H9 (cell line): ENCODE data around the gene THAP3. TPM values are rescaled to one million over a fixed set of nuclear protein-coding genes. Genes with fewer than 3 reads are reported as not detected.

Source experiments
- DNase-seq: peaks from one replicate; pipeline ENCODE4 v3.0.0-alpha.2; 2017
- H2AFZ ChIP-seq: one replicate; pipeline ENCODE4 v1.6.1; 2013; ENCODE audit warnings: mild to moderate bottlenecking, low read length, control low read depth, moderate library complexity
- H2AK5ac ChIP-seq: 2 replicates; pipeline ENCODE4 v1.6.1; 2013; ENCODE audit warnings: low read length, control low read depth, mixed read lengths; ENCODE audit not compliant: insufficient read length
- H2BK120ac ChIP-seq: one replicate; pipeline ENCODE4 v1.6.1; 2013; ENCODE audit warnings: low read depth, mild to moderate bottlenecking, low read length, control low read depth, inconsistent platforms; ENCODE audit not compliant: poor library complexity, severe bottlenecking
- H2BK12ac ChIP-seq: 2 replicates; pipeline ENCODE4 v1.6.1; 2013; ENCODE audit warnings: low read length, control low read depth, mixed read lengths, low read depth; ENCODE audit not compliant: insufficient read length
- H2BK15ac ChIP-seq: 2 replicates; pipeline ENCODE4 v1.6.1; 2013; ENCODE audit warnings: low read depth, low read length, control low read depth
- H2BK20ac ChIP-seq: one replicate; pipeline ENCODE4 v1.6.1; 2013; ENCODE audit warnings: low read depth, mild to moderate bottlenecking, low read length, control low read depth, inconsistent platforms; ENCODE audit not compliant: poor library complexity, severe bottlenecking
- H2BK5ac ChIP-seq: 2 replicates; pipeline ENCODE4 v1.6.1; 2013; ENCODE audit warnings: low read length, control low read depth, mixed read lengths; ENCODE audit not compliant: insufficient read length
- H3K14ac ChIP-seq: 2 replicates; pipeline ENCODE4 v1.6.1; 2013; ENCODE audit warnings: low read length, control low read depth; ENCODE audit not compliant: insufficient read depth
- H3K18ac ChIP-seq: 2 replicates; pipeline ENCODE4 v1.6.1; 2013; ENCODE audit warnings: low read depth, mild to moderate bottlenecking, mixed read lengths, low read length, control low read depth; ENCODE audit not compliant: insufficient read length
- H3K23ac ChIP-seq: 2 replicates; pipeline ENCODE4 v1.6.1; 2013; ENCODE audit warnings: low read length, control low read depth, mixed read lengths, low read depth; ENCODE audit not compliant: insufficient read length
- H3K23me2 ChIP-seq: 2 replicates; pipeline ENCODE4 v1.6.1; 2013; ENCODE audit warnings: low read depth, mild to moderate bottlenecking, mixed read lengths, low read length, control low read depth; ENCODE audit not compliant: insufficient read length, poor library complexity, severe bottlenecking
- H3K27ac ChIP-seq: 2 replicates; pipeline ENCODE4 v1.5.1; 2013; ENCODE audit warnings: low read length, control low read depth, mixed read lengths, low read depth; ENCODE audit not compliant: insufficient read length
- H3K27me3 ChIP-seq: 2 replicates; pipeline ENCODE4 v1.6.1; 2013; ENCODE audit warnings: low read length, control low read depth, inconsistent platforms; ENCODE audit not compliant: insufficient read depth
- H3K4ac ChIP-seq: 2 replicates; pipeline ENCODE4 v1.6.1; 2013; ENCODE audit warnings: low read depth, mild to moderate bottlenecking, control low read depth, inconsistent platforms, low read length, moderate library complexity
- H3K4me1 ChIP-seq: 2 replicates; pipeline ENCODE4 v1.6.1; 2013; ENCODE audit warnings: low read length, control low read depth, inconsistent platforms; ENCODE audit not compliant: insufficient read depth
- H3K4me2 ChIP-seq: 2 replicates; pipeline ENCODE4 v1.6.1; 2013; ENCODE audit warnings: low read length, control low read depth, mixed read lengths; ENCODE audit not compliant: insufficient read length, insufficient read depth
- H3K56ac ChIP-seq: 2 replicates; pipeline ENCODE4 v1.6.1; 2013; ENCODE audit warnings: low read depth, mild to moderate bottlenecking, mixed read lengths, low read length, control low read depth; ENCODE audit not compliant: insufficient read length
- H3K79me1 ChIP-seq: 2 replicates; pipeline ENCODE4 v1.6.1; 2013; ENCODE audit warnings: low read depth, mild to moderate bottlenecking, moderate library complexity, low read length, control low read depth, inconsistent platforms; ENCODE audit not compliant: insufficient read depth, poor library complexity, severe bottlenecking
- H3K79me2 ChIP-seq: 2 replicates; pipeline ENCODE4 v1.6.1; 2013; ENCODE audit warnings: low read length, control low read depth, inconsistent platforms; ENCODE audit not compliant: insufficient read depth
- H3K9ac ChIP-seq: 2 replicates; pipeline ENCODE4 v1.6.1; 2013; ENCODE audit warnings: low read length, control low read depth, mixed read lengths; ENCODE audit not compliant: insufficient read length; ENCODE audit errors: extremely low read depth
- H3K9me3 ChIP-seq: one replicate; pipeline ENCODE4 v1.6.1; 2013; ENCODE audit warnings: low read depth, low read length, inconsistent platforms; ENCODE audit not compliant: control insufficient read depth
- H3T11ph ChIP-seq: one replicate; pipeline ENCODE4 v1.6.1; 2013; ENCODE audit warnings: mild to moderate bottlenecking, low read length, control low read depth, inconsistent platforms
- H4K20me1 ChIP-seq: one replicate; pipeline ENCODE4 v1.6.1; 2013; ENCODE audit not compliant: control insufficient read depth, insufficient read length, insufficient read depth
- H4K5ac ChIP-seq: 2 replicates; pipeline ENCODE4 v1.6.1; 2013; ENCODE audit warnings: low read depth, mild to moderate bottlenecking, mixed read lengths, low read length, control low read depth; ENCODE audit not compliant: insufficient read length
- H4K8ac ChIP-seq: replicated peaks from 2 replicates; pipeline ENCODE4 v1.6.1; 2013; ENCODE audit warnings: low read length, control low read depth, mixed read lengths, low read depth; ENCODE audit not compliant: insufficient read length
- H4K91ac ChIP-seq: 2 replicates; pipeline ENCODE4 v1.6.1; 2013; ENCODE audit warnings: low read depth, mild to moderate bottlenecking, moderate library complexity, mixed read lengths, low read length, control low read depth; ENCODE audit not compliant: insufficient read length
- H3K27ac Mint-ChIP-seq, 3 experiments: 2 replicates in 2 of 3; 3 replicates in 1 of 3; pipeline ENCODE4 v1.8.0; 2020 to 2021; ENCODE audit warnings: mixed read lengths in 3 of 3, mild to moderate bottlenecking in 1 of 3, moderate library complexity in 1 of 3
- H3K27me3 Mint-ChIP-seq: 2 replicates; pipeline ENCODE4 v1.8.0; 2021; ENCODE audit warnings: low read depth, mild to moderate bottlenecking, moderate library complexity, mixed read lengths
- H3K36me3 Mint-ChIP-seq, 3 experiments: 2 replicates in 2 of 3; 3 replicates in 1 of 3; pipeline ENCODE4 v1.8.0; 2020 to 2021; ENCODE audit warnings: low read depth in 3 of 3, mixed read lengths in 3 of 3; ENCODE audit not compliant: insufficient read depth in 1 of 3
- H3K4me1 Mint-ChIP-seq, 2 experiments: 2 replicates each; pipeline ENCODE4 v1.8.0; 2020; ENCODE audit warnings: mixed read lengths in 2 of 2
- H3K4me3 Mint-ChIP-seq, 2 experiments: 2 replicates in 1 of 2; 3 replicates in 1 of 2; pipeline ENCODE4 v1.8.0; 2020 to 2021; ENCODE audit warnings: mild to moderate bottlenecking in 2 of 2, mixed read lengths in 2 of 2, moderate library complexity in 1 of 2
- H3K9me3 Mint-ChIP-seq, 2 experiments: 2 replicates in 1 of 2; 3 replicates in 1 of 2; pipeline ENCODE4 v1.8.0; 2020; ENCODE audit warnings: mild to moderate bottlenecking in 2 of 2, mixed read lengths in 2 of 2, moderate library complexity in 1 of 2
- WGBS: extraction: QIAGEN DNeasy Blood & Tissue Kit; methylation state at CpG from one replicate; pipeline ENCODE4 v1.1.7; 2013; ENCODE audit warnings: missing lambda C conversion rate, low lambda C conversion rate, mixed read lengths; ENCODE audit not compliant: insufficient read length; ENCODE audit errors: extremely low coverage; 5-methylcytosine and 5-hydroxymethylcytosine counted together
- total RNA-seq: library from RNA; stranded (reverse); gene quantifications from 2 replicates; pipeline ENCODE4 v1.2.1, GENCODE V29; 2021
- TF ChIP-seq, protein P1 (sequence below): fragments of 200-600 bp; sonication (generic); conservative IDR thresholded peaks from 3 replicates; pipeline ENCODE4 v1.8.0; 2021; ENCODE audit warnings: antibody characterized with exemption, mild to moderate bottlenecking

Gene THAP3
- total RNA-seq, 1 experiment from 2014 or later = 15.3 TPM

DNA sequence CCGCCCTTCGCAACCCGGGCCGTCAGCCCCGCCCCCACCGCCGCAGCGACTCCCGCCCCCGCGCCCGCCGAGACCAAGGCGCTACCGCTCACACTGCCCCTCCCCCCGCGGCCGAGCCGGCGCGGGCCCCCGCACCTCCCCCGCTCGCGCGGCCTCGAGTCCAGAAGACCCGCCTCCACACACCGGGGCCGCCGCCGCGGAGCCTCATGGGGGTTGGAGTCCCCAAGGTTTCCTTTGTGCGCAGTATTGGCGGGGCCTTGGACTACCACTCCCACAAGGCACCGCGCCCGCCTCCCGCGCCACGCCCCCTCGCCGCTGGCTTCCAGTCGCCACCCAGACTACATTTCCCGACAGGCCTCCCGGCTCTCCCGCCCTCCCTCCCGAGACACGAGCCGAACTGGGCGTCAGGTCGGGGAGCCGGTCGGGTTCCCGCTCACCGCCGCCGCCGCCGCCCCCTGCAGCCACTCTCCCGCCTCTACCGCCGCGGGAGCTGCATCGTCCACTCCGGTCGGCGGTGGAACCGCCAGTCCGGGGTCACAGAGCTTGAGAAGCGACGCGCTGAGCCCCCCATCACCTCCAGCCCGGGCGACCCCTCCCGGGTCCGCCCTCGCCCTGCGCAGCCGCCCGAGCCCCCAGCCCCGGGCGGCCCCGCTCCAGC, 11.2 kb upstream of the THAP3 start, which contains the start of gene PHF13:
PHF13 (plus strand) TSS at position 371 of the 658 bp plus-strand sequence. CDS start 336 bp downstream, outside the sequence.
- Histone ChIP-seq H2BK15ac (no peak within 1 kb of the TSS), H3K79me2 (peaks cover 15% of the 10 kb centered on the region; the same call in 1 of the 2 replicates), H3K18ac (peak within 1 kb of the TSS; percentile 63), H3K4me1 (no peaks in the 10 kb centered on the region), H3K23me2 (peaks cover 17% of the 10 kb centered on the region), H3K27ac (no peak within 1 kb of the TSS), H2BK12ac (no peak within 1 kb of the TSS), H4K91ac (no peak within 1 kb of the TSS), H2AK5ac (no peak within 1 kb of the TSS), H4K8ac (no peak within 1 kb of the TSS), H3K56ac (no peak within 1 kb of the TSS), H2BK5ac (no peak within 1 kb of the TSS), H2BK20ac (no peak within 1 kb of the TSS), H3K79me1 (peaks cover 6% of the 10 kb centered on the region), H2AFZ (peak within 1 kb of the TSS; percentile 2), H3K27me3 (no peaks in the 10 kb centered on the region), H3K14ac (peak within 1 kb of the TSS; percentile 86; the same call in 1 of the 2 replicates), H3K4ac (no peak within 1 kb of the TSS; the same call in 1 of the 2 replicates), H2BK120ac (no peak within 1 kb of the TSS), H3K9me3 (no peaks in the 10 kb centered on the region), H4K5ac (no peak within 1 kb of the TSS), H3K9ac (peak within 1 kb of the TSS; percentile 74), H3K4me2 (peak within 1 kb of the TSS; percentile 76), H3K23ac (no peak within 1 kb of the TSS), H3T11ph (no peak within 1 kb of the TSS), H4K20me1 (no peaks in the 10 kb centered on the region)
- Mint-ChIP-seq H3K9me3 (no peaks in the 10 kb centered on the region), H3K4me1 (peaks cover 13 to 15% of the 10 kb centered on the region in 2 experiments), H3K27ac (peak within 1 kb of the TSS in 2 of 3 experiments; percentile 32 to 89; a peak in 3 of 7 replicates), H3K36me3 (peaks cover 4 to 25% (median 15%) of the 10 kb centered on the region in 3 experiments; a peak in 6 of 7 replicates), H3K4me3 (peak within 1 kb of the TSS; percentile 81 to 89), H3K27me3 (peaks cover 14% of the 10 kb centered on the region)
- no CpG with 5 or more reads among the region's 84 CpGs for WGBS
- TF ChIP-seq, protein P1, sequence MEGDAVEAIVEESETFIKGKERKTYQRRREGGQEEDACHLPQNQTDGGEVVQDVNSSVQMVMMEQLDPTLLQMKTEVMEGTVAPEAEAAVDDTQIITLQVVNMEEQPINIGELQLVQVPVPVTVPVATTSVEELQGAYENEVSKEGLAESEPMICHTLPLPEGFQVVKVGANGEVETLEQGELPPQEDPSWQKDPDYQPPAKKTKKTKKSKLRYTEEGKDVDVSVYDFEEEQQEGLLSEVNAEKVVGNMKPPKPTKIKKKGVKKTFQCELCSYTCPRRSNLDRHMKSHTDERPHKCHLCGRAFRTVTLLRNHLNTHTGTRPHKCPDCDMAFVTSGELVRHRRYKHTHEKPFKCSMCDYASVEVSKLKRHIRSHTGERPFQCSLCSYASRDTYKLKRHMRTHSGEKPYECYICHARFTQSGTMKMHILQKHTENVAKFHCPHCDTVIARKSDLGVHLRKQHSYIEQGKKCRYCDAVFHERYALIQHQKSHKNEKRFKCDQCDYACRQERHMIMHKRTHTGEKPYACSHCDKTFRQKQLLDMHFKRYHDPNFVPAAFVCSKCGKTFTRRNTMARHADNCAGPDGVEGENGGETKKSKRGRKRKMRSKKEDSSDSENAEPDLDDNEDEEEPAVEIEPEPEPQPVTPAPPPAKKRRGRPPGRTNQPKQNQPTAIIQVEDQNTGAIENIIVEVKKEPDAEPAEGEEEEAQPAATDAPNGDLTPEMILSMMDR = no peak
- DNase-seq = peak; percentile 99
